Nephron (organoid): ENCODE results near the gene TSPY8.
"Not testable (repeated sequence)": the region's sequence is repeated elsewhere in the genome, so short reads cannot be mapped to it uniquely, and the experiment has no call there.

Experiments
- H3K27ac Mint-ChIP-seq, 3 experiments: 2 replicates each; pipeline ENCODE4 v1.8.0; 2020; ENCODE audit warnings: mixed read lengths in 3 of 3, mild to moderate bottlenecking in 2 of 3, moderate library complexity in 1 of 3
- H3K27me3 Mint-ChIP-seq: 2 replicates; pipeline ENCODE4 v1.8.0; 2021; ENCODE audit warnings: low read depth, mild to moderate bottlenecking, moderate library complexity, mixed read lengths
- H3K36me3 Mint-ChIP-seq: 2 replicates; pipeline ENCODE4 v1.8.0; 2020; ENCODE audit warnings: low read depth, mixed read lengths
- H3K4me1 Mint-ChIP-seq: 2 replicates; pipeline ENCODE4 v1.8.0; 2020; ENCODE audit warnings: mixed read lengths
- H3K4me3 Mint-ChIP-seq, 3 experiments: 2 replicates each; pipeline ENCODE4 v1.8.0; 2020; ENCODE audit warnings: mild to moderate bottlenecking in 3 of 3, mixed read lengths in 3 of 3, moderate library complexity in 2 of 3
- H3K9me3 Mint-ChIP-seq: 2 replicates; pipeline ENCODE4 v1.8.0; 2020; ENCODE audit warnings: mixed read lengths
- TF ChIP-seq, protein P1 (sequence below), 3 experiments: fragments of 200-600 bp; sonication (generic); IDR thresholded peaks; one replicate each; pipeline ENCODE4 v1.5.0; 2021; ENCODE audit warnings: antibody characterized with exemption in 3 of 3; ENCODE audit not compliant: unreplicated experiment in 3 of 3

The TSPY8 gene, protein sequence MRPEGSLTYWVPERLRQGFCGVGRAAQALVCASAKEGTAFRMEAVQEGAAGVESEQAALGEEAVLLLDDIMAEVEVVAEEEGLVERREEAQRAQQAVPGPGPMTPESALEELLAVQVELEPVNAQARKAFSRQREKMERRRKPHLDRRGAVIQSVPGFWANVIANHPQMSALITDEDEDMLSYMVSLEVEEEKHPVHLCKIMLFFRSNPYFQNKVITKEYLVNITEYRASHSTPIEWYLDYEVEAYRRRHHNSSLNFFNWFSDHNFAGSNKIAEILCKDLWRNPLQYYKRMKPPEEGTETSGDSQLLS

DNA sequence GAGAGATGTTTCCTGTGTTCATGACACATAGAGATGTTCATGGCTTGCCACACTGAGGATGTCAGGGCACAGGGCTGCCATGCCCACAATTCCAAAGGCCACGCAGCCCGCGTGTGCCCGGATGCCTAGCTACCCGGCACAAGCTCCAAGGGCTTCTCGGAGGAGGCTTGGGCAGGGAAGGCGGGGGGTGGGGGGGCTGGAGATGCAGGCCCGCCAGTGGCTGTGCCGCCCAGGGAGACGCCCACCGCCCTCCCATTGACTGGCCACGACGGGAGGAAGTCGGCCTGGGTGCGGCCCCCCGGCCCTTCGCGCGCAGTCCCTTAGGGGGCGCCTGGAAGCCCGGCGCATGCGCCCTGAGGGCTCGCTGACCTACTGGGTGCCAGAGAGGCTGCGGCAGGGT lies at the start of gene TSPY8:
Gene TSPY8 (plus strand): TSS at position 301 of the 400 bp plus-strand sequence. CDS start 46 bp downstream, at position 347.
- H3K9me3 Mint-ChIP-seq, H3K27me3 Mint-ChIP-seq, H3K4me3 Mint-ChIP-seq, H3K27ac Mint-ChIP-seq, H3K4me1 Mint-ChIP-seq, H3K36me3 Mint-ChIP-seq: not testable (repeated sequence)

DNA sequence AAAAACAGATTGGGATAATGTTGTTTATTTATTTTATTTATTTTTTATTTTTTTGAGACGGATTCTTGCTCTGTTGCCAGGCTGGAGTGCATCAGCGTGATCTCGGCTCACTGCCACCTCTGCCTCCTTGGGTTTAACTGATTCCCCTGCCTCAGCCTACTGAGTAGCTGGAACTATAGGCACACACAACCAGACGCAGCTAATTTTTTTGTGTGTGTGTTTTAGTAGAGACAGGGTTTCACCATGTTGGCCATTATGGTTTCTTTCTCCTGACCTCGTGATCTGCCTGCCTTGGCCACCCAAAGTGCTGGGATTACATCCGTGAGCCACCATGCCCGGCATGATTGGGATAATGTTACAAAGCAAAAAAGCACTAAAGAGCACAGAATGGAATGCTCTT lies 36.6 kb upstream of the TSPY8 start:
- Mint-ChIP-seq H3K27me3 (no peaks in the 10 kb centered on the region), H3K9me3 (no peaks in the 10 kb centered on the region), H3K4me1 (no peaks in the 10 kb centered on the region), H3K27ac (no peak overlapping the region), H3K4me3 (no peak overlapping the region), H3K36me3 (no peaks in the 10 kb centered on the region)
- TF ChIP-seq, protein P1, sequence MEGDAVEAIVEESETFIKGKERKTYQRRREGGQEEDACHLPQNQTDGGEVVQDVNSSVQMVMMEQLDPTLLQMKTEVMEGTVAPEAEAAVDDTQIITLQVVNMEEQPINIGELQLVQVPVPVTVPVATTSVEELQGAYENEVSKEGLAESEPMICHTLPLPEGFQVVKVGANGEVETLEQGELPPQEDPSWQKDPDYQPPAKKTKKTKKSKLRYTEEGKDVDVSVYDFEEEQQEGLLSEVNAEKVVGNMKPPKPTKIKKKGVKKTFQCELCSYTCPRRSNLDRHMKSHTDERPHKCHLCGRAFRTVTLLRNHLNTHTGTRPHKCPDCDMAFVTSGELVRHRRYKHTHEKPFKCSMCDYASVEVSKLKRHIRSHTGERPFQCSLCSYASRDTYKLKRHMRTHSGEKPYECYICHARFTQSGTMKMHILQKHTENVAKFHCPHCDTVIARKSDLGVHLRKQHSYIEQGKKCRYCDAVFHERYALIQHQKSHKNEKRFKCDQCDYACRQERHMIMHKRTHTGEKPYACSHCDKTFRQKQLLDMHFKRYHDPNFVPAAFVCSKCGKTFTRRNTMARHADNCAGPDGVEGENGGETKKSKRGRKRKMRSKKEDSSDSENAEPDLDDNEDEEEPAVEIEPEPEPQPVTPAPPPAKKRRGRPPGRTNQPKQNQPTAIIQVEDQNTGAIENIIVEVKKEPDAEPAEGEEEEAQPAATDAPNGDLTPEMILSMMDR (IDR thresholded peaks at IDR 0.05; ENCODE audit: unreplicated experiment in 3 of 3): no peak

DNA sequence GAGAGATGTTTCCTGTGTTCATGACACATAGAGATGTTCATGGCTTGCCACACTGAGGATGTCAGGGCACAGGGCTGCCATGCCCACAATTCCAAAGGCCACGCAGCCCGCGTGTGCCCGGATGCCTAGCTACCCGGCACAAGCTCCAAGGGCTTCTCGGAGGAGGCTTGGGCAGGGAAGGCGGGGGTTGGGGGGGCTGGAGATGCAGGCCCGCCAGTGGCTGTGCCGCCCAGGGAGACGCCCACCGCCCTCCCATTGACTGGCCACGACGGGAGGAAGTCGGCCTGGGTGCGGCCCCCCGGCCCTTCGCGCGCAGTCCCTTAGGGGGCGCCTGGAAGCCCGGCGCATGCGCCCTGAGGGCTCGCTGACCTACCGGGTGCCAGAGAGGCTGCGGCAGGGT lies 20.4 kb upstream of the TSPY8 start, which contains the start of gene TSPY4:
Gene TSPY4 (plus strand): TSS at position 301 of the 400 bp plus-strand sequence. CDS start 46 bp downstream, at position 347.
- H3K27ac Mint-ChIP-seq, H3K4me1 Mint-ChIP-seq, H3K9me3 Mint-ChIP-seq, H3K4me3 Mint-ChIP-seq, H3K36me3 Mint-ChIP-seq, H3K27me3 Mint-ChIP-seq: not testable (repeated sequence)

DNA sequence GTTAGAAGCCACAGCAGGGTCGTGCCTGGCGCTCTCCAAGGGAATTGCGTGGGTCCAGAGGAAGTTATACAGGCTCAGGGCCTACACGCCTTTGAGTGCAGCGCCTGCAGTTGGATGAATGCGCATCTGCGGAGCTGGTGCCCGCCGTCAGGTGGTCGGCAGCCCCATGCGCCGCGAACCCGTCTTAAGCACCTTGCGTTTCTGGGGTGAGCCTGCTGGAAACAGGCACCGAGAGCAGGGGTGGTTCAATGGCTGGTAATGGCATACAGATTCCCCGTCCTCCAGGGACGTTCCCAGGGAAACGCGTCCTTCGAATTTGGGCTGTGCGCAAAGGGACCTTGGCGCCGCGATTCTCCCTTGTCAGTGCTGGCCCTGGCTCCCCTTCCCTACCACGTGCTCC lies 38.9 kb downstream of the TSPY8 start:
- not testable (repeated sequence) for H3K36me3 Mint-ChIP-seq, H3K9me3 Mint-ChIP-seq, H3K27me3 Mint-ChIP-seq, H3K27ac Mint-ChIP-seq, H3K4me3 Mint-ChIP-seq, H3K4me1 Mint-ChIP-seq

DNA sequence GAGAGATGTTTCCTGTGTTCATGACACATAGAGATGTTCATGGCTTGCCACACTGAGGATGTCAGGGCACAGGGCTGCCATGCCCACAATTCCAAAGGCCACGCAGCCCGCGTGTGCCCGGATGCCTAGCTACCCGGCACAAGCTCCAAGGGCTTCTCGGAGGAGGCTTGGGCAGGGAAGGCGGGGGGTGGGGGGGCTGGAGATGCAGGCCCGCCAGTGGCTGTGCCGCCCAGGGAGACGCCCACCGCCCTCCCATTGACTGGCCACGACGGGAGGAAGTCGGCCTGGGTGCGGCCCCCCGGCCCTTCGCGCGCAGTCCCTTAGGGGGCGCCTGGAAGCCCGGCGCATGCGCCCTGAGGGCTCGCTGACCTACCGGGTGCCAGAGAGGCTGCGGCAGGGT lies 40.5 kb downstream of the TSPY8 start, which contains the start of gene TSPY3:
Gene TSPY3 (plus strand): TSS at position 301 of the 400 bp plus-strand sequence. CDS start 46 bp downstream, at position 347.
- not testable (repeated sequence) for H3K27me3 Mint-ChIP-seq, H3K36me3 Mint-ChIP-seq, H3K9me3 Mint-ChIP-seq, H3K27ac Mint-ChIP-seq, H3K4me1 Mint-ChIP-seq, H3K4me3 Mint-ChIP-seq
